Measurements from ENCODE around the gene SORCS2. TPM values are rescaled to one million over a fixed set of nuclear protein-coding genes. Genes with fewer than 3 reads are reported as not detected.

The SORCS2 gene
- total RNA-seq, 1 donor from 2014 or later = 9.6 TPM

GRCh38 chr4:7739918-7740865 is 547.9 kb downstream of the SORCS2 start:
- DNase-seq (ENCODE audit: low spot score) = no peak

- DNase-seq (ENCODE audit: low spot score) = no peak
Measured at GRCh38 chr4:7740866-7741525, 548.7 kb downstream of the SORCS2 start.

GRCh38 chr4:7741946-7742806 is 549.8 kb downstream of the SORCS2 start:
- DNase-seq (ENCODE audit: low spot score) = no peak

- no peak for DNase-seq (ENCODE audit: low spot score)
Measured at GRCh38 chr4:7742807-7743280, 550.5 kb downstream of the SORCS2 start.

- peak; percentile 25 for DNase-seq (ENCODE audit: low spot score)
Measured at GRCh38 chr4:7744142-7744804, 551.9 kb downstream of the SORCS2 start.

- no peak for DNase-seq (ENCODE audit: low spot score)
Measured at GRCh38 chr4:7745301-7745885, 553.1 kb downstream of the SORCS2 start.

GRCh38 chr4:7746351-7747061 is 554.2 kb downstream of the SORCS2 start:
- no peak for DNase-seq (ENCODE audit: low spot score)

GRCh38 chr4:7747062-7747385 is 554.7 kb downstream of the SORCS2 start:
- no peak for DNase-seq (ENCODE audit: low spot score)

- DNase-seq (ENCODE audit: low spot score) = no peak
Measured at GRCh38 chr4:7747566-7747965, 555.2 kb downstream of the SORCS2 start.

GRCh38 chr4:7750523-7750922 is 558.2 kb downstream of the SORCS2 start:
- DNase-seq (ENCODE audit: low spot score) = peak; percentile 21

GRCh38 chr4:7750972-7751371 is 558.6 kb downstream of the SORCS2 start:
- DNase-seq (ENCODE audit: low spot score) = no peak

GRCh38 chr4:7752649-7753048 is 560.3 kb downstream of the SORCS2 start:
- DNase-seq (ENCODE audit: low spot score) = no peak

- DNase-seq (ENCODE audit: low spot score) = no peak
Measured at GRCh38 chr4:7753271-7753670, 560.9 kb downstream of the SORCS2 start.

- no peak for DNase-seq (ENCODE audit: low spot score)
Measured at GRCh38 chr4:7753931-7754465, 561.7 kb downstream of the SORCS2 start.

- no peak for DNase-seq (ENCODE audit: low spot score)
Measured at GRCh38 chr4:7754565-7755262, 562.4 kb downstream of the SORCS2 start.

GRCh38 chr4:7755561-7755960 is 563.2 kb downstream of the SORCS2 start:
- DNase-seq (ENCODE audit: low spot score) = no peak

GRCh38 chr4:7756071-7756470 is 563.7 kb downstream of the SORCS2 start:
- no peak for DNase-seq (ENCODE audit: low spot score)

GRCh38 chr4:7756561-7757355 is 564.4 kb downstream of the SORCS2 start:
- DNase-seq (ENCODE audit: low spot score) = no peak

Measured in umbilical cord (tissue), 2 donors.